ENCODE results near the gene ONECUT1. TPM values are rescaled to one million over a fixed set of nuclear protein-coding genes. Genes with fewer than 3 reads are reported as not detected.

The ONECUT1 gene
- total RNA-seq, 1 experiment from 2014 or later, result 35.9 TPM

DNA sequence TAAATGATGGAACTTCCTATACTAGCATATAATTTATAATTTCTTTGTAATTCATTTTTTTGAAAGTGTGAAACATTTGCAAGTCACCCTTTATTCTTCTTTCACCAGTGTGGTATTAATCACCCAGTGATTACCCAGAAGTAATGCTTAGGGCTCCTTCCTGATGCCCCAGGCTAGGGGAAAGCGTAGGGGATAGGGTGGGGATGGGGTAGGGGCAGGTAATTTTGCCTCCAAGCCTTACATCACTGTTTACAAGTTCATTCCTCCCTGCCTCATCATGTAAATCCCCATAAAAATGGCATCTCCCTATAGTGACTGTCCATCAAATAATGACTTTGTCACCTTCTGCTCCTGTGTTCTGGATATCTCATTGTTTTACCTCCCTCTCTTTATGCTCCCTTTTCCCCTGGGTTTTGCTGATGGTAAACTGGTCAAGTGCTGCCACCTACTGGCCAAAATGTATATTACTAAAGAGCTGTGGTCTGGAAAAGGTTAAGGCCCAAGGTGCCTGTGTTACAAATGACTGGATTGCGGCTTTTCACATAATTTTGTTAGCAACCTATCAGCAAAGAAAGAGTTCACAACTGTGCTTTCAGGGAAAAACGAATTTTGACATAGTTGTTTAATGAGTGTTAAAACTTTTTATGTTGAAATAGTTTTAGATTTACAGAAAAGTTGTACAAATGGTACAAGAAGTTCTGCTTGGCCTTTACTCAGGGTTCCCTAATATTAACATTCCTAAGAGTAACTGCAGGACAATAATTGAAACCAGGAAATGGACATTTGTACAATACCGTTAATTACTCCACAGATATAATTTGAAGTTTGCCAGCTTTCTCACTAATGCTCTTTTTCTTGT lies 54.7 kb downstream of the ONECUT1 start:
- ATAC-seq (peak; percentile 89), DNase-seq (ENCODE audit: low spot score) (peak; percentile 64)
- CTCF ChIA-PET, result interaction anchor here (0.6 to 1.9 kb wide), 31 partner anchors 10 to 666 kb away, joined by 3 to 25 read pairs (median 3); partner anchors contain the start of gene MYO5C
- Mint-ChIP-seq H3K4me1 (peaks cover 29% of the 10 kb centered on the region), H3K9me3 (peaks cover 21% of the 10 kb centered on the region), H3K36me3 (peaks cover 21% of the 10 kb centered on the region), H3K27ac (no peak overlapping the region), H3K4me3 (no peak overlapping the region), H3K27me3 (ENCODE audit: low read depth) (peaks cover 10% of the 10 kb centered on the region)
- POLR2A ChIA-PET, result no interaction called here
- TF ChIP-seq PRRX2 (CRISPR knock-in tag; IDR thresholded peaks at IDR 0.05) (no peak), SOX15 (CRISPR knock-in tag; IDR thresholded peaks at IDR 0.05) (no peak)
- TF ChIP-seq, protein P1, sequence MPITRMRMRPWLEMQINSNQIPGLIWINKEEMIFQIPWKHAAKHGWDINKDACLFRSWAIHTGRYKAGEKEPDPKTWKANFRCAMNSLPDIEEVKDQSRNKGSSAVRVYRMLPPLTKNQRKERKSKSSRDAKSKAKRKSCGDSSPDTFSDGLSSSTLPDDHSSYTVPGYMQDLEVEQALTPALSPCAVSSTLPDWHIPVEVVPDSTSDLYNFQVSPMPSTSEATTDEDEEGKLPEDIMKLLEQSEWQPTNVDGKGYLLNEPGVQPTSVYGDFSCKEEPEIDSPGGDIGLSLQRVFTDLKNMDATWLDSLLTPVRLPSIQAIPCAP (CRISPR knock-in tag; IDR thresholded peaks at IDR 0.05), result no peak
- TF ChIP-seq, protein P2, sequence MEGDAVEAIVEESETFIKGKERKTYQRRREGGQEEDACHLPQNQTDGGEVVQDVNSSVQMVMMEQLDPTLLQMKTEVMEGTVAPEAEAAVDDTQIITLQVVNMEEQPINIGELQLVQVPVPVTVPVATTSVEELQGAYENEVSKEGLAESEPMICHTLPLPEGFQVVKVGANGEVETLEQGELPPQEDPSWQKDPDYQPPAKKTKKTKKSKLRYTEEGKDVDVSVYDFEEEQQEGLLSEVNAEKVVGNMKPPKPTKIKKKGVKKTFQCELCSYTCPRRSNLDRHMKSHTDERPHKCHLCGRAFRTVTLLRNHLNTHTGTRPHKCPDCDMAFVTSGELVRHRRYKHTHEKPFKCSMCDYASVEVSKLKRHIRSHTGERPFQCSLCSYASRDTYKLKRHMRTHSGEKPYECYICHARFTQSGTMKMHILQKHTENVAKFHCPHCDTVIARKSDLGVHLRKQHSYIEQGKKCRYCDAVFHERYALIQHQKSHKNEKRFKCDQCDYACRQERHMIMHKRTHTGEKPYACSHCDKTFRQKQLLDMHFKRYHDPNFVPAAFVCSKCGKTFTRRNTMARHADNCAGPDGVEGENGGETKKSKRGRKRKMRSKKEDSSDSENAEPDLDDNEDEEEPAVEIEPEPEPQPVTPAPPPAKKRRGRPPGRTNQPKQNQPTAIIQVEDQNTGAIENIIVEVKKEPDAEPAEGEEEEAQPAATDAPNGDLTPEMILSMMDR (IDR thresholded peaks at IDR 0.05), result peak; percentile 81
- TF ChIP-seq, protein P3, sequence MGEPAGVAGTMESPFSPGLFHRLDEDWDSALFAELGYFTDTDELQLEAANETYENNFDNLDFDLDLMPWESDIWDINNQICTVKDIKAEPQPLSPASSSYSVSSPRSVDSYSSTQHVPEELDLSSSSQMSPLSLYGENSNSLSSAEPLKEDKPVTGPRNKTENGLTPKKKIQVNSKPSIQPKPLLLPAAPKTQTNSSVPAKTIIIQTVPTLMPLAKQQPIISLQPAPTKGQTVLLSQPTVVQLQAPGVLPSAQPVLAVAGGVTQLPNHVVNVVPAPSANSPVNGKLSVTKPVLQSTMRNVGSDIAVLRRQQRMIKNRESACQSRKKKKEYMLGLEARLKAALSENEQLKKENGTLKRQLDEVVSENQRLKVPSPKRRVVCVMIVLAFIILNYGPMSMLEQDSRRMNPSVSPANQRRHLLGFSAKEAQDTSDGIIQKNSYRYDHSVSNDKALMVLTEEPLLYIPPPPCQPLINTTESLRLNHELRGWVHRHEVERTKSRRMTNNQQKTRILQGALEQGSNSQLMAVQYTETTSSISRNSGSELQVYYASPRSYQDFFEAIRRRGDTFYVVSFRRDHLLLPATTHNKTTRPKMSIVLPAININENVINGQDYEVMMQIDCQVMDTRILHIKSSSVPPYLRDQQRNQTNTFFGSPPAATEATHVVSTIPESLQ (CRISPR knock-in tag; IDR thresholded peaks at IDR 0.05), result no peak

DNA sequence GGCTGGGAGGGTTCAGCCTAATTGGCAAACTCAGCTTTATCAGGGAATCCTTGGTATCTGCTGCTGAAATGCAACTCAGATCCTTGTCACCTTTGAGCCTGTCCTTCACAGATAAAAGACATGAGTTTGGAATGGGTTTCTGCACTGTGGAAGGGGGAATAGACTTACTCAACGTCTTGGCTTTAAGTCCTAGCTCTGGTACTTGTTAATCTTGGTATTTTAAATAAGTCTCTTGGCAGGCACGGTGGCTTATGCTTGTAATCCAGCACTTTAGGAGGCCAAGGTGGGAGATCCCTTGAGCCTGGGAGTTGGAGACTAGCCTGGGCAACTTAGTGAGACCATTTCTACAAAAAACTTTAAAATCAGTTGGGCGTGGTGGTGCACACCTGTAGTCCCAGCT lies 55.8 kb downstream of the ONECUT1 start:
- peaks cover 11% of the 10 kb centered on the region for H3K9me3 Mint-ChIP-seq
- POLR2A ChIA-PET, result interaction anchor here (1.6 kb wide), 1 partner anchor 473 kb away, joined by 5 read pairs; no protein-coding TSS in a partner anchor
- CTCF ChIA-PET, result interaction anchor here (0.9 to 1.9 kb wide), 5 partner anchors 31 to 517 kb away, joined by 3 to 11 read pairs (median 4); no protein-coding TSS in a partner anchor
- TF ChIP-seq IRF2 (CRISPR knock-in tag; IDR thresholded peaks at IDR 0.05; ENCODE audit: borderline replicate concordance, low read depth) (no peak), CBFB (CRISPR knock-in tag; IDR thresholded peaks at IDR 0.05; ENCODE audit: low read depth) (no peak), ZNF317 (CRISPR knock-in tag; IDR thresholded peaks at IDR 0.05; ENCODE audit: borderline replicate concordance, low read depth) (no peak), MXD4 (CRISPR knock-in tag; IDR thresholded peaks at IDR 0.05; ENCODE audit: borderline replicate concordance) (no peak), TEAD1 (CRISPR knock-in tag; IDR thresholded peaks at IDR 0.05) (no peak), ZNF416 (CRISPR knock-in tag; IDR thresholded peaks at IDR 0.05) (no peak), TP53 (CRISPR knock-in tag; IDR thresholded peaks at IDR 0.05) (no peak), GTF2I (CRISPR knock-in tag; conservative IDR thresholded peaks at IDR 0.05) (no peak), NFYB (CRISPR knock-in tag; conservative IDR thresholded peaks at IDR 0.05; ENCODE audit: low read depth) (no peak), FOXK1 (CRISPR knock-in tag; IDR thresholded peaks at IDR 0.05) (no peak), SMAD4 (CRISPR knock-in tag; IDR thresholded peaks at IDR 0.05) (no peak), TEAD4 (CRISPR knock-in tag; IDR thresholded peaks at IDR 0.05) (no peak), ZNF423 (CRISPR knock-in tag; IDR thresholded peaks at IDR 0.05) (no peak)
- TF ChIP-seq, protein P4, sequence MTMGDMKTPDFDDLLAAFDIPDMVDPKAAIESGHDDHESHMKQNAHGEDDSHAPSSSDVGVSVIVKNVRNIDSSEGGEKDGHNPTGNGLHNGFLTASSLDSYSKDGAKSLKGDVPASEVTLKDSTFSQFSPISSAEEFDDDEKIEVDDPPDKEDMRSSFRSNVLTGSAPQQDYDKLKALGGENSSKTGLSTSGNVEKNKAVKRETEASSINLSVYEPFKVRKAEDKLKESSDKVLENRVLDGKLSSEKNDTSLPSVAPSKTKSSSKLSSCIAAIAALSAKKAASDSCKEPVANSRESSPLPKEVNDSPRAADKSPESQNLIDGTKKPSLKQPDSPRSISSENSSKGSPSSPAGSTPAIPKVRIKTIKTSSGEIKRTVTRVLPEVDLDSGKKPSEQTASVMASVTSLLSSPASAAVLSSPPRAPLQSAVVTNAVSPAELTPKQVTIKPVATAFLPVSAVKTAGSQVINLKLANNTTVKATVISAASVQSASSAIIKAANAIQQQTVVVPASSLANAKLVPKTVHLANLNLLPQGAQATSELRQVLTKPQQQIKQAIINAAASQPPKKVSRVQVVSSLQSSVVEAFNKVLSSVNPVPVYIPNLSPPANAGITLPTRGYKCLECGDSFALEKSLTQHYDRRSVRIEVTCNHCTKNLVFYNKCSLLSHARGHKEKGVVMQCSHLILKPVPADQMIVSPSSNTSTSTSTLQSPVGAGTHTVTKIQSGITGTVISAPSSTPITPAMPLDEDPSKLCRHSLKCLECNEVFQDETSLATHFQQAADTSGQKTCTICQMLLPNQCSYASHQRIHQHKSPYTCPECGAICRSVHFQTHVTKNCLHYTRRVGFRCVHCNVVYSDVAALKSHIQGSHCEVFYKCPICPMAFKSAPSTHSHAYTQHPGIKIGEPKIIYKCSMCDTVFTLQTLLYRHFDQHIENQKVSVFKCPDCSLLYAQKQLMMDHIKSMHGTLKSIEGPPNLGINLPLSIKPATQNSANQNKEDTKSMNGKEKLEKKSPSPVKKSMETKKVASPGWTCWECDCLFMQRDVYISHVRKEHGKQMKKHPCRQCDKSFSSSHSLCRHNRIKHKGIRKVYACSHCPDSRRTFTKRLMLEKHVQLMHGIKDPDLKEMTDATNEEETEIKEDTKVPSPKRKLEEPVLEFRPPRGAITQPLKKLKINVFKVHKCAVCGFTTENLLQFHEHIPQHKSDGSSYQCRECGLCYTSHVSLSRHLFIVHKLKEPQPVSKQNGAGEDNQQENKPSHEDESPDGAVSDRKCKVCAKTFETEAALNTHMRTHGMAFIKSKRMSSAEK (CRISPR knock-in tag; IDR thresholded peaks at IDR 0.05; ENCODE audit: borderline replicate concordance), result no peak
- TF ChIP-seq, protein P5, sequence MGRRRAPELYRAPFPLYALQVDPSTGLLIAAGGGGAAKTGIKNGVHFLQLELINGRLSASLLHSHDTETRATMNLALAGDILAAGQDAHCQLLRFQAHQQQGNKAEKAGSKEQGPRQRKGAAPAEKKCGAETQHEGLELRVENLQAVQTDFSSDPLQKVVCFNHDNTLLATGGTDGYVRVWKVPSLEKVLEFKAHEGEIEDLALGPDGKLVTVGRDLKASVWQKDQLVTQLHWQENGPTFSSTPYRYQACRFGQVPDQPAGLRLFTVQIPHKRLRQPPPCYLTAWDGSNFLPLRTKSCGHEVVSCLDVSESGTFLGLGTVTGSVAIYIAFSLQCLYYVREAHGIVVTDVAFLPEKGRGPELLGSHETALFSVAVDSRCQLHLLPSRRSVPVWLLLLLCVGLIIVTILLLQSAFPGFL (CRISPR knock-in tag; IDR thresholded peaks at IDR 0.05; ENCODE audit: borderline replicate concordance), result no peak
- TF ChIP-seq, protein P3 (CRISPR knock-in tag; IDR thresholded peaks at IDR 0.05), result no peak
- TF ChIP-seq, protein P6, sequence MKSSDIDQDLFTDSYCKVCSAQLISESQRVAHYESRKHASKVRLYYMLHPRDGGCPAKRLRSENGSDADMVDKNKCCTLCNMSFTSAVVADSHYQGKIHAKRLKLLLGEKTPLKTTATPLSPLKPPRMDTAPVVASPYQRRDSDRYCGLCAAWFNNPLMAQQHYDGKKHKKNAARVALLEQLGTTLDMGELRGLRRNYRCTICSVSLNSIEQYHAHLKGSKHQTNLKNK (CRISPR knock-in tag; IDR thresholded peaks at IDR 0.05), result no peak
- H3K4me1 Mint-ChIP-seq, result peaks cover 37% of the 10 kb centered on the region
- ATAC-seq, result no peak
- no peak for DNase-seq (ENCODE audit: low spot score)
- H3K4me3 Mint-ChIP-seq, result no peak overlapping the region
- H3K36me3 Mint-ChIP-seq, result peaks cover 10% of the 10 kb centered on the region
- no peak overlapping the region for H3K27ac Mint-ChIP-seq
- peaks cover 5% of the 10 kb centered on the region; the same call in 1 of the 2 replicates for H3K27me3 Mint-ChIP-seq (ENCODE audit: low read depth)
